ENCODE results near the gene FKBP3.
A peak's percentile ranks its signal among the peaks of the same experiment; 100 is the strongest.
"Not testable (repeated sequence)": the region's sequence is repeated elsewhere in the genome, so short reads cannot be mapped to it uniquely, and the experiment has no call there.

FKBP3 gene

DNA sequence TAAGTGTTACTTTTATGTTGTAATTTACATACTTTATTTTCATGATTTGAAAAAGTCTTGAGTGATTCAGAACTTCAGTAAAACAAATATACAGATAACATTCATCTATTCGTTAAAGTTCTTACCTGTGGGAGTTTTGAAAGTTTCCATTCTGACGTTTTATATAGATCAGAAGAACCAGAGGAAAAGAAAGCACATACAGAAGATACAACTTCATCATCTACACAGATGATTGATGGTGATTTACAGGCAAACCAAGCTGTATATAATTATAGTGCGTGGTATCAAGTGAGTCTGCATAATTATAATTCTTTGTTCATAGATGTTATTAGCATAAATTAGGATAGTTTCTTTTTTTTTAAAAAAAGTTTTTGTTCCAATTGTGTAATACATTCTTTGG, 20.0 kb downstream of the FKBP3 start:
- no peak for DNase-seq (ENCODE audit: low read depth in 1 of 2, low spot score in 1 of 2)

GRCh38 chr14:45112896-45113781, 21.1 kb downstream of the FKBP3 start:
- no peak for DNase-seq (ENCODE audit: low read depth in 1 of 2, low spot score in 1 of 2)

GRCh38 chr14:45104561-45104960, 29.7 kb downstream of the FKBP3 start:
- no peak for DNase-seq (ENCODE audit: low read depth in 1 of 2, low spot score in 1 of 2)

- DNase-seq (ENCODE audit: low read depth in 1 of 2, low spot score in 1 of 2): no peak
Observed at GRCh38 chr14:45103806-45104205, 30.5 kb downstream of the FKBP3 start.

GRCh38 chr14:45096218-45096617, 38.1 kb downstream of the FKBP3 start:
- DNase-seq (ENCODE audit: low read depth in 1 of 2, low spot score in 1 of 2): no peak

DNA sequence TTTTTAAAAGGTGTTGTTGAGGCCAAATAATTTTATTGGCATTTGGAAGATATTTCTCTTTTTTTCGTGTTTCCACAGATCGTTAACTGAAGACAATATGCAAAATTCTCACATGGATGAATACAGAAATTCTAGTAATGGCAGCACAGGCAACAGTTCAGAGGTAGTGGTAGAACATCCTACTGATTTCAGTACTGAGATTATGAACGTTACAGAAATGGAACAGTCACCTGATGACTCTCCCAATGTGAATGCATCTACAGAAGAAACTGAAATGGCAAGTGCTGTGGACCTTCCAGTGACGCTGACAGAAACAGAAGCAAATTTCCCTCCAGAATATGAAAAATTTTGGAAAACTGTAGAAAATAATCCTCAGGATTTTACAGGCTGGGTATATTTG, 39.1 kb downstream of the FKBP3 start:
- DNase-seq (ENCODE audit: low read depth in 1 of 2, low spot score in 1 of 2): no peak

DNA sequence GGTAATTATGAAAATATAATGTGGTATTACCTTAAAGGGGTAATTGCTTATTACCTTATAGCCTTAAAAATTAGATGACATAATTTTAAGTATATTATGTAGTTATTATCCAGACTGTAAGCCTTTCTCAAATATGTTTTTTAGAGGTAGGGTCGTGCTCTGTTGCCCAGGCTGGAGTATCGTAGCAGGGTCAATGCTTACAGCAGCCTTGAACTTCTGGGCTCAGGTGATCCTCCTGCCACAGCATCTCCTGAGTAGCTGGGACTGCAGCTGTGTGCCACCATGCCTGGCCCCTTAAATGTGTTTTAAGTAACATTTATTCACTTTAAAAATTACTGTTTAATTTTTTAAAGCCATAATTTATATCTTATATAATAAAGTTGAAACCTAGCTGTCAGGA, 40.0 kb downstream of the FKBP3 start:
- DNase-seq (ENCODE audit: low read depth in 1 of 2, low spot score in 1 of 2): no peak

GRCh38 chr14:45091710-45092109, 42.6 kb downstream of the FKBP3 start:
- DNase-seq (ENCODE audit: low read depth in 1 of 2, low spot score in 1 of 2): no peak

- DNase-seq (ENCODE audit: low read depth in 1 of 2, low spot score in 1 of 2): no peak
Observed at GRCh38 chr14:45089813-45090212, 44.5 kb downstream of the FKBP3 start.

- DNase-seq (ENCODE audit: low read depth in 1 of 2, low spot score in 1 of 2): no peak
Observed at GRCh38 chr14:45084946-45085346, 49.3 kb downstream of the FKBP3 start.

- DNase-seq (ENCODE audit: low read depth in 1 of 2, low spot score in 1 of 2): peak; percentile 92 to 94
Observed at GRCh38 chr14:45083976-45084722, 50.1 kb downstream of the FKBP3 start, which contains the start of gene PRPF39. TSS of gene PRPF39 (plus strand) at chr14:45084116. CDS start at chr14:45095240, 11,124 bp downstream.

GRCh38 chr14:45083617-45083975, 50.7 kb downstream of the FKBP3 start:
- DNase-seq (ENCODE audit: low read depth in 1 of 2, low spot score in 1 of 2): no peak

GRCh38 chr14:45082420-45082819, 51.9 kb downstream of the FKBP3 start:
- DNase-seq (ENCODE audit: low read depth in 1 of 2, low spot score in 1 of 2): no peak

GRCh38 chr14:45081096-45081495, 53.2 kb downstream of the FKBP3 start:
- not testable (repeated sequence) for DNase-seq (ENCODE audit: low read depth in 1 of 2, low spot score in 1 of 2)

DNA sequence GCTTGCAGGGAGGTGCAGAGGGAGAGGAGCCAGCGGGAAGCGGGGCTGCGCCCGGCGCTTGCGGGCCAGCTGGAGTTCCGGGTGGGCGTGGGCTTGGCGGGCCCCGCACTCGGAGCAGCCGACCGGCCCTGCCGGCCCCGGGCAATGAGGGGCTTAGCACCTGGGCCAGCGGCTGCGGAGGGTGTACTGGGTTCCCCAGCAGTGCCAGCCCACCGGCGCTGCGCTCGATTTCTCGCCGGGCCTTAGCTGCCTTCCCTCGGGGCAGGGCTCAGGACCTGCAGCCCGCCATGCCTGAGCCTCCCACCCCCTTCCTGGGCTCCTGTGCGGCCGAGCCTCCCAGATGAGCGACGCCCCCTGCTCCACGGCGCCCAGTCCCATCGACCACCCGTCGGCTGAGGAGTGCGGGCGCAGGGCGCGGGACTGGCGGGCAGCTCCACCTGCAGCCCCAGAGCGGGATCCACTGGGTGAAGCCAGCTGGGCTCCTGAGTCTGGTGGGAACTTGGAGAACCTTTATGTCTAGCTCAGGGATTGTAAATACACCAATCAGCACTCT, 53.8 kb downstream of the FKBP3 start:
- not testable (repeated sequence) for DNase-seq (ENCODE audit: low read depth in 1 of 2, low spot score in 1 of 2)

DNA sequence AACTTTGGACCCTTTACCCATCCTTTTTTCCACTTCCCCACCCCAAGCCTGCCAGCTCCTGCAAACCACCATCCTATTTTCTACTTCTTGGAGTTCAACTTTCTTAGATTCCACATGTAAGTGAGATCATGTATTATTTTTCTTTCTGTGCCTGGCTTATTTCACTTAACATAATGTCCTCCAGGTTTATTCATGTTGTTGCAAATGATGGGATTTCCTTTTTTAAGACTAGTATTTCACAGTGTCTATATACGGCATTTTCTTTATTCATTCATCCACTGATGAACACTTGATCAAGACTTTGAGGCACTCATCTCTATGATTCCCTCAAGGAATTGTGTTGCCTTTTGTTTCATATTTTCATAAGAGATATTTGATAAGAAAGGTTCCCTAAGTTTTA, 56.0 kb downstream of the FKBP3 start:
- no peak for DNase-seq (ENCODE audit: low read depth in 1 of 2, low spot score in 1 of 2)

- no peak for DNase-seq (ENCODE audit: low read depth in 1 of 2, low spot score in 1 of 2)
Observed at GRCh38 chr14:45073231-45073879, 60.9 kb downstream of the FKBP3 start.

DNA sequence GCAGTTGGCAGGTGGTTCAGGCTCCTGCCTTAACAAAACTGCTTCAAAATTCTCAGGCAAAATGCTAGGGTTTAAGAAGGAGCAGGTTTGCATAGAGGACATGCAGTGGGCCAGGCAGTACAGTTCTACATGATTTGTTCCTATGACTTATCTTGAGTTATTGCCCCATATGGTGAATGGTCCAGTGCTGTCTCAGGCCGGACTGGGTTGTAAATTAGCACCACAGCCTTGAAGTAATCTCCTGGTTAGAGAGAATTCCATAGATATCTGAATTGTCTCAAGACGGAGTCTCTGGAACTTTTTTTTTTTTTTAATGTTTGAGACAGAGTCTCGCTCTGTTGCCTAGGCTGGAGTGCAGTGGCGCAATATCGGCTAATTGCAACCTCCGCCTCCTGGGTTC, 62.2 kb downstream of the FKBP3 start:
- no peak for DNase-seq (ENCODE audit: low read depth in 1 of 2, low spot score in 1 of 2)

DNA sequence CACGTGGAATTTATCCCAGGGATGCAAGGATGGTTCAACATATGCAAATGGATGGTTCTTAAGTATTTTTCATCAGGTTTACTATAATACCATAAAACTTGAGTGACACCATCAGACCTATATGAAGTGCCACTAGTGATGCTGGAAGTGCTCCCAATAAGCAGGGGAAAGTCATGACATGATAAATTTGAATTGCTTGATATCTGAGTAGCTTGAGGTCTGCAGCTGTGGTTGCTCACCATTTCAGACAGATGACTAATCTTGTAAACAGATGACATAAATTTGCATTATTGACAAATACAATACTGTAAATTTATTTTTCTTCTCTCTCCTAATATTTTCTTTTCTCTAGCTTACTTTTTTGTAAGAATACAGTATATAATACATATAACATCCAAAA, 64.1 kb downstream of the FKBP3 start:
- DNase-seq (ENCODE audit: low read depth in 1 of 2, low spot score in 1 of 2): no peak

DNA sequence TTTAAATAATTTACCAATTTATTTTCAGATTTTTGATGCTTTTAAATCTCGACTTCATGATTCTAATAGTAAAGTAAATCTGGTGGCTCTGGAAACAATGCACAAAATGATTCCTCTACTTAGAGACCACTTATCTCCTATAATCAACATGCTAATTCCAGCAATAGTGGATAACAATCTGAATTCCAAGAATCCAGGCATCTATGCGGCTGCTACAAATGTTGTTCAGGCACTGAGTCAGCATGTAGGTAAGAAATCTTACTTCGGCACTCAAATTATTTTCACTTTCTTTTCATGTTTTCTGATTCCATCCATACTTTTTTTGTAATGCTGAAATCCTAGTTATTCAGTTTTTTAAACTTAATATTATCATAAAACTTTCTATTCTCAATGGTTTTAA, 65.9 kb downstream of the FKBP3 start:
- DNase-seq (ENCODE audit: low read depth in 1 of 2, low spot score in 1 of 2): no peak

GRCh38 chr14:45066667-45067066, 67.6 kb downstream of the FKBP3 start:
- DNase-seq (ENCODE audit: low read depth in 1 of 2, low spot score in 1 of 2): no peak

DNA sequence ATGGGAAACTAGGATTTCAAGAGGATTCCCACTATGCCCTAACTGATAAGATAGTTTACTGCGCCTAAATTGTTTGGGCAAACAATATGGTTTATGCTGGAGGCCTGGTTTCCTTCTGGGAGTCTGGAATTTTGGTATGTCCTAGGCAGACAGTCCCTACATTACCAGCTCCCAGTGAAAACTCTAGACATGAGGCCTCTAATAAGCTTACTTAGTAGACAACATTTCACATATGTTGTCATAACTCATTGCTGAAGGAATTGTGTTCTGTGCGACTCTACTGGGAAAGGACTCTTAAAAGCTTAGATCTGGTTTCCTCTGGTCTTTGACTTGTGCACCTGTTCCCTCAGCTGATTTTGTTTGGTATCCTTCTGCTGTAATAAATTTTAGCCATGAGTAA, 68.3 kb downstream of the FKBP3 start:
- no peak for DNase-seq (ENCODE audit: low read depth in 1 of 2, low spot score in 1 of 2)

All from activated CD4-positive, alpha-beta T cell treated with anti-CD3 and anti-CD28 coated beads, Interleukin-2, amount 50 U/mL, for 24 hours (primary cell).